Stimulated activated effector memory CD8-positive, alpha-beta T cell treated with anti-CD3 and anti-CD28 coated beads, Interleukin-12 subunit alpha, Interleukin-12 subunit beta, amount 100 ng/mL, for 72 hours (primary cell): ENCODE data around the gene PSD.
A peak's percentile ranks its signal among the peaks of the same experiment; 100 is the strongest.
"Not testable (repeated sequence)": the region's sequence is repeated elsewhere in the genome, so short reads cannot be mapped to it uniquely, and the experiment has no call there.

Source experiments
- ATAC-seq: fragments of 150-1000 bp; cut with Tn5 transposase; 2 replicates; pipeline ENCODE4 v1.10.0; 2021
- DNase-seq, 2 donors: peaks; one replicate each; pipeline ENCODE4 v3.0.0; 2021 to 2022; ENCODE audit warnings: low spot score in 2 of 2
- H3K27ac Mint-ChIP-seq: one replicate; pipeline ENCODE4 v1.8.0; 2022; ENCODE audit warnings: mild to moderate bottlenecking, mixed read lengths
- H3K36me3 Mint-ChIP-seq: one replicate; pipeline ENCODE4 v1.8.0; 2022; ENCODE audit warnings: mild to moderate bottlenecking, mixed read lengths
- H3K4me1 Mint-ChIP-seq: one replicate; pipeline ENCODE4 v1.8.0; 2022; ENCODE audit warnings: mixed read lengths
- H3K4me3 Mint-ChIP-seq: one replicate; pipeline ENCODE4 v1.8.0; 2022; ENCODE audit warnings: mild to moderate bottlenecking, mixed read lengths
- H3K9me3 Mint-ChIP-seq: one replicate; pipeline ENCODE4 v1.8.0; 2022; ENCODE audit warnings: mixed read lengths

PSD gene

GRCh38 chr10:102418622-102419268, at the start of gene PSD:
Gene PSD (minus strand): TSS chr10:102418785. CDS start chr10:102417038, 1,747 bp downstream.
- peak within 1 kb of the TSS; percentile 98 for H3K4me3 Mint-ChIP-seq
- H3K27ac Mint-ChIP-seq = peak within 1 kb of the TSS; percentile 74
- ATAC-seq (no peak), DNase-seq (no peak)
- H3K4me1 Mint-ChIP-seq = peaks cover 34% of the 10 kb centered on the region
- peaks cover 34% of the 10 kb centered on the region for H3K36me3 Mint-ChIP-seq
- H3K9me3 Mint-ChIP-seq = no peaks in the 10 kb centered on the region

GRCh38 chr10:102467971-102468438, 49.4 kb upstream of the PSD start:
- H3K27ac Mint-ChIP-seq = no peak overlapping the region
- ATAC-seq (no peak), DNase-seq (no peak)

GRCh38 chr10:102467318-102467717, 48.7 kb upstream of the PSD start:
- Mint-ChIP-seq H3K4me3 (no peak overlapping the region), H3K36me3 (peaks cover 6% of the 10 kb centered on the region), H3K4me1 (peaks cover 24% of the 10 kb centered on the region), H3K27ac (no peak overlapping the region), H3K9me3 (no peaks in the 10 kb centered on the region)
- no peak for ATAC-seq
- DNase-seq = no peak

More at GRCh38 chr10:102467971-102468438, 49.4 kb upstream of the PSD start:
- Mint-ChIP-seq H3K9me3 (no peaks in the 10 kb centered on the region), H3K36me3 (peaks cover 6% of the 10 kb centered on the region), H3K4me3 (no peak overlapping the region), H3K4me1 (peaks cover 23% of the 10 kb centered on the region)

GRCh38 chr10:102465466-102465865, 46.9 kb upstream of the PSD start:
- DNase-seq (no peak), ATAC-seq (no peak)
- H3K4me1 Mint-ChIP-seq = peaks cover 42% of the 10 kb centered on the region
- H3K27ac Mint-ChIP-seq = no peak overlapping the region
- no peaks in the 10 kb centered on the region for H3K9me3 Mint-ChIP-seq
- no peak overlapping the region for H3K4me3 Mint-ChIP-seq
- H3K36me3 Mint-ChIP-seq = peaks cover 13% of the 10 kb centered on the region

GRCh38 chr10:102463983-102464382, 45.4 kb upstream of the PSD start:
- Mint-ChIP-seq H3K4me3 (no peak overlapping the region), H3K9me3 (no peaks in the 10 kb centered on the region), H3K36me3 (peaks cover 13% of the 10 kb centered on the region), H3K4me1 (peaks cover 38% of the 10 kb centered on the region), H3K27ac (no peak overlapping the region)
- DNase-seq (no peak), ATAC-seq (no peak)

GRCh38 chr10:102462512-102463054, 44.0 kb upstream of the PSD start:
- Mint-ChIP-seq H3K4me3 (peak overlapping the region; percentile 93), H3K27ac (no peak overlapping the region), H3K36me3 (peaks cover 13% of the 10 kb centered on the region), H3K9me3 (no peaks in the 10 kb centered on the region), H3K4me1 (peaks cover 36% of the 10 kb centered on the region)
- DNase-seq (no peak), ATAC-seq (no peak)

- H3K9me3 Mint-ChIP-seq = no peaks in the 10 kb centered on the region
- H3K4me1 Mint-ChIP-seq = peaks cover 36% of the 10 kb centered on the region
- peak overlapping the region; percentile 93 for H3K4me3 Mint-ChIP-seq
- H3K27ac Mint-ChIP-seq = peak overlapping the region; percentile 93
- DNase-seq (peak; percentile 93 to 96), ATAC-seq (peak; percentile 97)
- peaks cover 13% of the 10 kb centered on the region for H3K36me3 Mint-ChIP-seq
Measured at GRCh38 chr10:102461187-102462054, 42.8 kb upstream of the PSD start.

GRCh38 chr10:102460836-102461186, 42.2 kb upstream of the PSD start:
- Mint-ChIP-seq H3K4me3 (peak overlapping the region; percentile 93), H3K36me3 (peaks cover 13% of the 10 kb centered on the region), H3K27ac (peak overlapping the region; percentile 93), H3K9me3 (no peaks in the 10 kb centered on the region), H3K4me1 (peaks cover 36% of the 10 kb centered on the region)
- ATAC-seq = peak; percentile 41
- peak in 1 of 2 donors; percentile 18 for DNase-seq

- peaks cover 33% of the 10 kb centered on the region for H3K4me1 Mint-ChIP-seq
- peak overlapping the region; percentile 69 for H3K27ac Mint-ChIP-seq
- no peak overlapping the region for H3K4me3 Mint-ChIP-seq
- DNase-seq = no peak
- no peaks in the 10 kb centered on the region for H3K9me3 Mint-ChIP-seq
- no peak for ATAC-seq
- H3K36me3 Mint-ChIP-seq = peaks cover 24% of the 10 kb centered on the region
Measured at GRCh38 chr10:102458656-102459055, 40.1 kb upstream of the PSD start.

- no peak for DNase-seq
- Mint-ChIP-seq H3K27ac (no peak overlapping the region), H3K36me3 (peaks cover 34% of the 10 kb centered on the region), H3K4me1 (peaks cover 33% of the 10 kb centered on the region), H3K4me3 (no peak overlapping the region), H3K9me3 (no peaks in the 10 kb centered on the region)
- ATAC-seq = no peak
Measured at GRCh38 chr10:102457591-102458150, 39.1 kb upstream of the PSD start.

GRCh38 chr10:102455893-102456471, 37.4 kb upstream of the PSD start:
- peak overlapping the region; percentile 16 for H3K27ac Mint-ChIP-seq
- no peak overlapping the region for H3K4me3 Mint-ChIP-seq
- ATAC-seq = no peak
- DNase-seq = no peak
- no peaks in the 10 kb centered on the region for H3K9me3 Mint-ChIP-seq
- peaks cover 29% of the 10 kb centered on the region for H3K4me1 Mint-ChIP-seq
- H3K36me3 Mint-ChIP-seq = peaks cover 44% of the 10 kb centered on the region

- H3K4me3 Mint-ChIP-seq, H3K9me3 Mint-ChIP-seq, DNase-seq, ATAC-seq: not testable (repeated sequence)
- Mint-ChIP-seq H3K27ac (peak overlapping the region; percentile 91), H3K36me3 (peaks cover 50% of the 10 kb centered on the region), H3K4me1 (peaks cover 24% of the 10 kb centered on the region)
Measured at GRCh38 chr10:102454662-102455487, 36.3 kb upstream of the PSD start.

GRCh38 chr10:102453502-102453901, 34.9 kb upstream of the PSD start:
- DNase-seq = no peak
- ATAC-seq = no peak
- H3K27ac Mint-ChIP-seq = peak overlapping the region; percentile 91

GRCh38 chr10:102452672-102453340, 34.2 kb upstream of the PSD start:
- Mint-ChIP-seq H3K4me3 (peak overlapping the region; percentile 90), H3K4me1 (peaks cover 31% of the 10 kb centered on the region), H3K27ac (peak overlapping the region; percentile 91), H3K9me3 (no peaks in the 10 kb centered on the region), H3K36me3 (peaks cover 56% of the 10 kb centered on the region)
- ATAC-seq = peak; percentile 72
- peak; percentile 49 to 79 for DNase-seq

More at GRCh38 chr10:102453502-102453901, 34.9 kb upstream of the PSD start:
- H3K36me3 Mint-ChIP-seq = peaks cover 56% of the 10 kb centered on the region
- H3K9me3 Mint-ChIP-seq = no peaks in the 10 kb centered on the region
- peaks cover 31% of the 10 kb centered on the region for H3K4me1 Mint-ChIP-seq
- H3K4me3 Mint-ChIP-seq = peak overlapping the region; percentile 90
